Stimulated activated CD8-positive, alpha-beta memory T cell treated with anti-CD3 and anti-CD28 coated beads, Interleukin-12 subunit alpha, Interleukin-12 subunit beta, amount 100 ng/mL, for 24 hours (primary cell): ENCODE measurements around the gene LYRM2.
"Not testable (repeated sequence)": the region's sequence is repeated elsewhere in the genome, so short reads cannot be mapped to it uniquely, and the experiment has no call there.

Experiments
- DNase-seq: peaks from one replicate; pipeline ENCODE4 v3.0.0-alpha.2; 2020; ENCODE audit errors: extremely low read depth

Gene LYRM2

GRCh38 chr6:89649682-89650081, 11.1 kb upstream of the LYRM2 start:
- DNase-seq = no peak

GRCh38 chr6:89644864-89645263, 6.3 kb upstream of the LYRM2 start:
- DNase-seq = no peak

DNA sequence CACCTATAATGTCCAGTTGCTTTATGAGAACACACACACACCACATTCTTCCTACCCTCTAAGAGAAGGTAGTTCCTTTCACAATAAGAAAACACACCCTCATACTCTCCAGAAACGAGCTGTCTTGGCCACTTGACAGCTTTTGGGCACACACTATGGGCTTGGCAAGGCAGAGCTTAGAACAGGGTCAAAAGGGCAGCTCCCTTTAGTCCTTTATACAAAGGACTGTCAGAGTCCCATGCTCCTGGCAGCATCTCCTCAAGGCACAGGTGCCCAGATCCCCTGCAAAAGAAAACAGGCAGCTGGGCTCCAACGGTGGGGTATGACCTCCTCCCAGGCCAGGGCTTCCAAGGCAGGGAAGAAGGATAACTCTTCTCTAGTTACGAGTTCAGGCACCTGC, 4.9 kb upstream of the LYRM2 start:
- DNase-seq = no peak

DNA sequence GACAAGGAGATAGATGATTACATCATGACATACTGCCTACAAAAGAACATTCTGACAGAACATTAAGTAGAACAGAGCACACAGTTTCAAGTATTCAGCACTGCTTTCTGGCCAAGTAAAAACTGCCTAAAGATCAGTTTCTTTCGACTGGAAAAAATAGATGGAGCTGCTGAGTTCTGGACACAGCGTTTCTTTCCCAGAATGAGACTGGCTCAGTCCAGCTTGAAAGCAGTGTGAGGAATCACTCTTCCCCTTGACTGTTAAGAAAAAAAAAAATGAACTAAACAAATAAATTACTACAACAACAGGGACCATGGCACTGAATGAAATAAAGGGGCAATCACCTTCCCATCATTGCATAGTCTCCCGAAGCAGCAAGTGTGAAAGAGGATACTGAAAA, 4.4 kb upstream of the LYRM2 start:
- DNase-seq = no peak

GRCh38 chr6:89641581-89641980, 3.0 kb upstream of the LYRM2 start:
- DNase-seq = not testable (repeated sequence)

DNA sequence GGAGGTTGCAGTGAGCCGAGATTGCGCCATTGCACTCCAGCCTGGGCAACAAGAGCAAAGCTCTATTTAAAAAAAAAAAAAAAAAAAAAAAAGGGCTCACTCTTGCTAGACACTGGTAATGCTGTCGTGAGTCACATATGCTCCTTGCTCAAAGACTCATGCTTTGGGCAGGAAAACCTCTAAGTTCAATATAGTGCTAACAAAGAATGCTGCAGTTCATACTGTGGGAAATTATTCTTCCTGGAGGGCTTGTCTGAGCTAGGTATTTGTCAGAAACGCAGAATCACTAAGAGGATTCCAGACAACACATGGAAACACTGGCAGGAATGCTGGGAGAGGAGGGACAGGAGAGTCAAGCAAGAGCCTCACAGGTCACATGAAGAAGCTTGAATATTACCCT, 2.3 kb upstream of the LYRM2 start:
- no peak for DNase-seq

DNA sequence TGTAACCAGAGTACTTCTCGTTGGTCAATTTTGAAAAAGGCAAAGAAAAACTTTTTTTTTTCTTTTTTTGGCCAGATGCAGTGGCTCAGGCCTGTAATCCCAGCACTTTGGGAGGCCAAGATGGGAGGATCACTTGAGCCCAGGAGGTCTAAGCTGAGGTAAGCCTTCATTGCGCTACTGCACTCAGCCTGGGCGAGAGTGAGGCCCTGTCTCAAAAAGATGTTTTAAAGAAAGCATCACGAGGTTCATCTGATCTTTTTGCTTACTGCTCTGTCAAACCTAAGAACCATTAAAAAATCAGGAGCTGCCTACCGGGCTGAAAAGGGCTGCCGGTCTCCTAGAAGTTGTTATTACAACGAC, 607 bp downstream of the LYRM2 start:
- DNase-seq = no peak

GRCh38 chr6:89636412-89636811, 2.1 kb downstream of the LYRM2 start:
- not testable (repeated sequence) for DNase-seq

GRCh38 chr6:89630488-89630887, 8.1 kb downstream of the LYRM2 start:
- no peak for DNase-seq

DNA sequence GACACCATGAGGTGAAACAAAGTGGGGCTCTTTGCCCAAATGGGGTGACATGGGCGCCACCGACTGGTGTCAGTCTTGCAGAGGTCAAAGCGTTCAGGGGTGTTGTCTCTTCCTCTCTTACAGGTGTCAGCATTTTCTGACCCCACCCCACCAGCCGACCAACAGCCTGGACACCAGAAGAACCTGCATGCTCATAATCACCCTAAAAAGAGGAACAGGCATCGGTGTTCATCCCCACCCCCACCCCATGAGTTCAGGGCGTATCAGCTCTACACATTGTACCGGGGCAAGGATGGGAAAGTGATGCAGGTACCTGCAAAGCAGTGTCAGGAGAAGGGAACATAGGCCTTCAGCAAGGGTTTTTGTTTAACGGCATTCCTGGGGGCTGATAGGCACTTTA, 14.8 kb downstream of the LYRM2 start:
- DNase-seq = no peak

- DNase-seq = no peak
Observed at GRCh38 chr6:89619567-89619966, 19.0 kb downstream of the LYRM2 start.

- no peak for DNase-seq
Observed at GRCh38 chr6:89618026-89618425, 20.5 kb downstream of the LYRM2 start.

GRCh38 chr6:89616531-89616930, 22.0 kb downstream of the LYRM2 start:
- no peak for DNase-seq

DNA sequence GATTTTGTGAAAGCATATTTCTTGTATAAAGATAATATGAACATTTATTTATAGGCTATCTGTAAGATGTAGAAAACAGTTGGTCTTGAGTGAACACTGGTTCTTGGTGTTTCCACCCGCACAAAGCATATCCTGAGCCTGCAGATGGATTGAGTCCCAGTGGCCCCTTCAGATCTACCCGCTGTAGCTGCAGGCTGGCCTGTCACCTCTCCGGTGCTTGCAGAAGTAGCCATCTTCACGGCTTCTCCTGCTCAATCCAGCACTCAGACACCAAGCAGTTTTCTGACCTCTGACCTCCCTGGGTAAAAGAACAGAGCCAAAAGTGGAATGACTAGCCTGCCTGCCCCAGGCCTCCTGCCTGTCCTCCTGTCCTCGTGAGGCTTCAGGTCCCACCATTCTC, 22.7 kb downstream of the LYRM2 start:
- DNase-seq = no peak

DNA sequence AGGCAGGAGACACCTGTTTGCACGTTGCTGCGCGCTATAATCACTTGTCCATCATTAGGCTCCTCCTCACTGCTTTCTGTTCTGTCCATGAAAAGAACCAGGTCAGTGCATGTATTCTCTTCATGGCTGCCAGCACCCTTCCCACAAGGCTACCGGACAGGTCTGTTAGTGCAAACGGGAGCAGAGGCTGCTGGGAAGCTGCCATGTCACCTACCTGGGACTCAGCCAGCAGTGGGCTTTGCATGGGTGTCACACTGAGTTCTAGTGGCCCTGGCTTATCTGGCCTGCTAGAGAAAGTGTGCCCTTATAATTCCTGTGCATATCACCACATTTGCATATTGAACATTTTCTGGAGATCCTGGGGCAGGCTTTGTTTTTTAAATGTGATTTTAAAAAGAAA, 24.8 kb downstream of the LYRM2 start:
- no peak for DNase-seq

DNA sequence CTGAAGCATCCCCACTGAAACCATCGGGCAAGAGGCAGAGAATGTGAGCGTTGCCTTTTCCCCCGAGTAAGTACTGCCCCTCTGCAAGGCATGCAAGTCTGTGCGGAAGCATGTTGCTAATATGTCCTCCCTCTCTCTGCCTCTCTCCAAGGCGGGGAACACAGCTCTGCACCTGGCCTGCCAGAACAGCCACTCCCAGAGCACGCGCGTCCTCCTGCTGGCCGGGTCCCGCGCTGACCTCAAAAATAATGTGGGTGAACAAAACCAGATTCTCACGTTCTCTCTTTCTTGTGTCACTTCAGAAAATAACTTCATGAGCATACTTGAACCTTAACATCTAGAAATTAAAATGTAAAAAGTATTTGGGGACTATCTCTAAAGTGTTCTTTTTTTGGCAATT, 26.4 kb downstream of the LYRM2 start:
- DNase-seq = no peak

GRCh38 chr6:89611666-89612065, 26.9 kb downstream of the LYRM2 start:
- DNase-seq = no peak

DNA sequence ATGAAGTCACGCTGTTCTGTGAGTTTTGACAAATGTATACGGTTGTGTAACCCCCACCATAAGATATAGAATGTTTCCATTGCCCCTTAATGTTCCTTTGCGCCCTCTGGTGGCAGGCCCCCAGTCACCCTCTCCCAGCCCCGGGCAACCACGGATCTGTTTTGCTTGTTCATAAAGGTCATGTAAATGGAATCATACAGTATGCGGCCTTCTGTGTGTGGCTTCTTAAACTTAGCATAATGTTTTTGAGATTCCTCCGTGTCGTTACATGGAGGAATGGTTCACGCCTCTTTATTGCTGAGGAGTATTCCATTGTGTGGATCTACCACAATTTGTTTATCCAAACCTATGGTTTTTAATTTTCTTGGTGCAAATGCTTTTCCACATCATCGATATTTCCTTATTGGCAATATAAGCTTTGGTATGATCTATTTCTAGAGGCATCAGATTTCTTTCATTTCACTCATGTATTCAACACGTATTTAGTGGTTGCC, 28.4 kb downstream of the LYRM2 start:
- DNase-seq = peak; percentile 25

GRCh38 chr6:89605861-89606260, 32.7 kb downstream of the LYRM2 start:
- DNase-seq = no peak

- no peak for DNase-seq
Observed at GRCh38 chr6:89604653-89605052, 33.9 kb downstream of the LYRM2 start.

- no peak for DNase-seq
Observed at GRCh38 chr6:89602166-89602565, 36.4 kb downstream of the LYRM2 start.

DNA sequence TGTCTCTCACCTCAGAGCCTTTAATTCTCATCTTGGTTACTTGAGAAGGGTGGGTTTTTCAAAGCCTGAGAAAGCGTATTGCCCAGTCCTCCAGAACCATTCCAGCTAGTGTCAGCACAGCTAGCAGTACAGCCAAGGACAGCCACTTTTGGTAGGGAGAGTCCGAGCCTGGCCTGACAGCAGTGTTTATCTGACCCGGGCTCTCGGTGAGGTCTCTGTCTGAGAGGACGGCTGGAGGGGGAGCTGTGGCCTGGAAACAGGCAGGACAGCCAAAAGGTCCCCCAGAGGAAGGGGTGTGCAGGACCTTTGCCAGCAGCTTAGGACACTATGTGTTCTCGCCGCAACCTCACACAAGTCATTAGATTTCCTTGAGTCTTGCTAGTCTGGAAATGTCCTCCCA, 38.8 kb downstream of the LYRM2 start:
- DNase-seq = no peak

DNA sequence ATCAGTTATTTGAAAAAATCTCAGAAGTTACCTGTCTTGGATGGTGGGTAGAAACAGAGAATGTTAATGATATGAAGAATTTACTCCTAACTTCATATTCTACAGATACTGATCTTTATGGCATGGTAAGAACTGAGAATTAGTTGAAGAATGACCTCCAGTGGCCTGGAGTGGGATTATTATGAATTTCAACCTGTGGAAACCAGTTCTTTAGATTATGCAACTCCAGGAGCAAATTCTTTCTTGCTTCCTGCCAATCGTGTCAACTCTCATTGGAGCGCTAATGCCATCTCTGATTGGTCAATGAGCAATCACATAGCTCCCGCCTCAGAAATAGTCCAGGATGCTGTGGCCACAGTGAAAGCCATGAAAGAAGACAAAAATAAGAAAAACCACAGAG, 40.6 kb downstream of the LYRM2 start:
- DNase-seq = no peak

DNA sequence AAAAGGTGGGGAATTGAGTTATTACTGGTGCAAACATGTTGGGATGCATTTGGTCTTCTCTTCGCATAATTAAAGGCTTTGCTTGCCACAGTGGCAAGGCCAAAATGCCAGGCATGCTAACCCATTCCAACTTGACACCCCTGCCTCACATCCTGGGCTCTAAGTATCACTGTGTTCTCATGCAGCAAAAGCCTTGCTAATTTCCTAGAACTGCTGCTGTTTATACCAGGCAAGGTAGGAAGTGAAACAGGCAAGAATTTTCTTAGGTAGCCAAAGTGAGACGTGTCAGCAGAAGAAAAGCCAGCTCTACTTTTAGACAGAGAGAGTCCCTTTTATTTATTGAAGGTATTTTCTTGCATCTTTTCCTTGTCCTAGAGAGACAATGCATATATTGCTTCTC, 41.2 kb downstream of the LYRM2 start:
- DNase-seq = no peak

DNA sequence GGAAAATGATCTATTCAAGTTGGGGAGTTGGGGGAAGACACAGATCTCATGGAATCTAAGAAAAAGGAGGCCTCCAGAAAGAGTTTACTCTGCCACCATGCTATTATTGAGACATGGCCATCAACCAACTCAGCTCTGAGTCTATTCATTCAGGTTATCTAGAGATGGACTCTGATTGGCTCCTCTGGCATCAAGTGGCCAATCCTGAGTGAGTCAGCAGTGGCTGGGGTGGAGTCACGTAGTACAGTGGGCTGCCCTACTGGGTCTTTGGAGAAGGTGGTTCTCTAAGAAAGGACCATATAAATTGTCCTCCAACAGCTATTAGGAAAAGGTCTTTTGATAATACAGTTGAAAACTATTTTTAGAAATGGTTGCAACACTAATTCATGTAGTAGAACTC, 42.1 kb downstream of the LYRM2 start:
- DNase-seq = no peak
